ENCODE measurements around the gene JPH4. TPM values are rescaled to one million over a fixed set of nuclear protein-coding genes. Genes with fewer than 3 reads are reported as not detected.

JPH4 gene
- total and polyA plus RNA-seq, 2 donors (not counting 1 experiment from before 2014, with no cell fraction given): not detected

- H3K4me1 ChIP-seq (ENCODE audit: control insufficient read depth, extremely low read depth, insufficient read depth, low read length): peaks cover 4% of the 10 kb centered on the region
- H3K27ac ChIP-seq (ENCODE audit: insufficient read depth, low read length): peak overlapping the region; percentile 79
- H4K20me1 ChIP-seq (ENCODE audit: control insufficient read depth, extremely low read depth, insufficient read depth, low read length): no peaks in the 10 kb centered on the region
- H3K9me3 ChIP-seq (ENCODE audit: control insufficient read depth, insufficient read depth, low read depth, low read length): no peaks in the 10 kb centered on the region
- H3K36me3 ChIP-seq (ENCODE audit: control insufficient read depth, insufficient read depth, low read length): no peaks in the 10 kb centered on the region
- TF ChIP-seq CTCF (conservative IDR thresholded peaks at IDR 0.05 in 1 of 2, IDR thresholded peaks at IDR 0.05 in 1 of 2; ENCODE audit: low read depth in 1 of 2, low read length in 2 of 2): no peak
- no peak for TF ChIP-seq EZH2 (IDR thresholded peaks at IDR 0.05; ENCODE audit: low read length, missing control alignments)
- peak overlapping the region; percentile 85 for H2AFZ ChIP-seq (ENCODE audit: low read length)
- H3K79me2 ChIP-seq (ENCODE audit: control insufficient read depth, insufficient read depth, low read length): peaks cover 7% of the 10 kb centered on the region
- H3K27me3 ChIP-seq (ENCODE audit: control insufficient read depth, insufficient read depth, low read length): peaks cover under 1% of the 10 kb centered on the region
- no peak for DNase-seq (ENCODE audit: low read depth in 2 of 2)
- peak overlapping the region; percentile 67 to 96 (median 93) for H3K4me3 ChIP-seq (replicated peaks in 1 of 4; ENCODE audit: control extremely low read depth in 1 of 4, insufficient read depth in 1 of 4, low read depth in 3 of 4, low read length in 4 of 4)
- peak overlapping the region; percentile 73 for H3K9ac ChIP-seq (ENCODE audit: insufficient read depth, low read length)
- peak overlapping the region; percentile 82 for H3K4me2 ChIP-seq (ENCODE audit: extremely low read depth, insufficient read depth, low read length)
Observed at GRCh38 chr14:23555533-23555881, 23.1 kb downstream of the JPH4 start.

- Histone ChIP-seq H3K4me1 (ENCODE audit: control insufficient read depth, extremely low read depth, insufficient read depth, low read length) (peaks cover 4% of the 10 kb centered on the region), H3K79me2 (ENCODE audit: control insufficient read depth, insufficient read depth, low read length) (peaks cover 3% of the 10 kb centered on the region), H3K27ac (ENCODE audit: insufficient read depth, low read length) (no peak within 1 kb of the TSS), H3K27me3 (ENCODE audit: control insufficient read depth, insufficient read depth, low read length) (peaks cover 14% of the 10 kb centered on the region), H3K9ac (ENCODE audit: insufficient read depth, low read length) (peak within 1 kb of the TSS; percentile 53), H2AFZ (ENCODE audit: low read length) (peak within 1 kb of the TSS; percentile 81), H3K4me3 (replicated peaks in 1 of 4; ENCODE audit: control extremely low read depth in 1 of 4, insufficient read depth in 1 of 4, low read depth in 3 of 4, low read length in 4 of 4) (peak within 1 kb of the TSS; percentile 61 to 74 (median 67)), H4K20me1 (ENCODE audit: control insufficient read depth, extremely low read depth, insufficient read depth, low read length) (no peaks in the 10 kb centered on the region), H3K36me3 (ENCODE audit: control insufficient read depth, insufficient read depth, low read length) (no peaks in the 10 kb centered on the region), H3K4me2 (ENCODE audit: extremely low read depth, insufficient read depth, low read length) (peak within 1 kb of the TSS; percentile 88), H3K9me3 (ENCODE audit: control insufficient read depth, insufficient read depth, low read depth, low read length) (no peaks in the 10 kb centered on the region)
- TF ChIP-seq CTCF (conservative IDR thresholded peaks at IDR 0.05 in 1 of 2, IDR thresholded peaks at IDR 0.05 in 1 of 2; ENCODE audit: low read depth in 1 of 2, low read length in 2 of 2) (no peak), EZH2 (IDR thresholded peaks at IDR 0.05; ENCODE audit: low read length, missing control alignments) (peak; percentile 31)
- peak; percentile 40 to 58 for DNase-seq (ENCODE audit: low read depth in 2 of 2)
Observed at GRCh38 chr14:23551266-23552028, 27.1 kb downstream of the JPH4 start, which contains the start of gene ZFHX2. Gene ZFHX2 (minus strand): TSS chr14:23551765. CDS start chr14:23535325, 16,440 bp downstream.

- Histone ChIP-seq H3K27ac (ENCODE audit: insufficient read depth, low read length) (no peak overlapping the region), H3K4me3 (replicated peaks in 1 of 4; ENCODE audit: control extremely low read depth in 1 of 4, insufficient read depth in 1 of 4, low read depth in 3 of 4, low read length in 4 of 4) (peak overlapping the region; percentile 61 to 74 (median 67))
Observed at GRCh38 chr14:23550812-23551265, 27.8 kb downstream of the JPH4 start.

More at GRCh38 chr14:23550812-23551265, 27.8 kb downstream of the JPH4 start:
- no peaks in the 10 kb centered on the region for H3K36me3 ChIP-seq (ENCODE audit: control insufficient read depth, insufficient read depth, low read length)
- peak overlapping the region; percentile 88 for H3K4me2 ChIP-seq (ENCODE audit: extremely low read depth, insufficient read depth, low read length)
- H2AFZ ChIP-seq (ENCODE audit: low read length): peak overlapping the region; percentile 75
- H3K4me1 ChIP-seq (ENCODE audit: control insufficient read depth, extremely low read depth, insufficient read depth, low read length): peaks cover 4% of the 10 kb centered on the region
- no peaks in the 10 kb centered on the region for H3K9me3 ChIP-seq (ENCODE audit: control insufficient read depth, insufficient read depth, low read depth, low read length)
- no peak for DNase-seq (ENCODE audit: low read depth in 2 of 2)
- no peaks in the 10 kb centered on the region for H4K20me1 ChIP-seq (ENCODE audit: control insufficient read depth, extremely low read depth, insufficient read depth, low read length)
- peak overlapping the region; percentile 53 for H3K9ac ChIP-seq (ENCODE audit: insufficient read depth, low read length)
- no peaks in the 10 kb centered on the region for H3K79me2 ChIP-seq (ENCODE audit: control insufficient read depth, insufficient read depth, low read length)
- no peak for TF ChIP-seq EZH2 (IDR thresholded peaks at IDR 0.05; ENCODE audit: low read length, missing control alignments)
- TF ChIP-seq CTCF (conservative IDR thresholded peaks at IDR 0.05 in 1 of 2, IDR thresholded peaks at IDR 0.05 in 1 of 2; ENCODE audit: low read depth in 1 of 2, low read length in 2 of 2): no peak
- H3K27me3 ChIP-seq (ENCODE audit: control insufficient read depth, insufficient read depth, low read length): peaks cover 14% of the 10 kb centered on the region
